ENCODE results near the gene DISC1. TPM values are rescaled to one million over a fixed set of nuclear protein-coding genes. Genes with fewer than 3 reads are reported as not detected.

DISC1 gene
- total RNA-seq, 1 experiment from 2014 or later, result 0.36 TPM

- ChIA-PET CTCF (interaction anchor here (0.6 kb wide), 1 partner anchor 20 kb away, joined by 4 read pairs; no protein-coding TSS in a partner anchor), POLR2A (no interaction called here)
- H3K4me1 ChIP-seq (ENCODE audit: control insufficient read depth, insufficient read depth, low read length), result no peaks in the 10 kb centered on the region
- no peak for DNase-seq (ENCODE audit: low read depth, low spot score)
- no peaks in the 10 kb centered on the region for H3K36me3 ChIP-seq (ENCODE audit: control insufficient read depth, insufficient read depth, low read length)
- in situ Hi-C loops (cut with HindIII; ENCODE audit: low pct_unique_long_range_greater_than_20kb, low sequenced_read_pairs), result no loop called here
- H3K9me3 ChIP-seq (ENCODE audit: control insufficient read depth, insufficient read depth, low read depth, low read length), result no peaks in the 10 kb centered on the region
- H3K27me3 ChIP-seq (ENCODE audit: control insufficient read depth, insufficient read depth, low read length), result no peaks in the 10 kb centered on the region
- H3K27ac ChIP-seq (ENCODE audit: low read length), result no peak overlapping the region
- no peak overlapping the region for H3K4me3 ChIP-seq (ENCODE audit: low read depth in 2 of 2, low read length in 2 of 2)
- intact Hi-C loops (cut with micrococcal nuclease; ENCODE audit: unreplicated experiment), result no loop called here
- ATAC-seq, result no peak
- BruUV-seq (replicated peaks), result no TSS peak
- TF ChIP-seq POLR2AphosphoS5 (IDR thresholded peaks at IDR 0.05; ENCODE audit: low read depth, low read length) (no peak), REST (IDR thresholded peaks at IDR 0.05; ENCODE audit: insufficient read depth in 1 of 2, low read depth in 2 of 2, low read length in 1 of 2) (no peak), SIN3A (IDR thresholded peaks at IDR 0.05; ENCODE audit: borderline replicate concordance, insufficient read depth, low read depth, low read length) (no peak), TCF7L2 (IDR thresholded peaks at IDR 0.05; ENCODE audit: low read depth, low read length) (no peak), CTCF (IDR thresholded peaks at IDR 0.05) (no peak)
Measured at GRCh38 chr1:231776010-231776756, 149.6 kb downstream of the DISC1 start.

GRCh38 chr1:231776757-231777062, 150.1 kb downstream of the DISC1 start:
- no peaks in the 10 kb centered on the region for H3K27me3 ChIP-seq (ENCODE audit: control insufficient read depth, insufficient read depth, low read length)
- intact Hi-C loops (cut with micrococcal nuclease; ENCODE audit: unreplicated experiment) (no loop called here), in situ Hi-C loops (cut with HindIII; ENCODE audit: low pct_unique_long_range_greater_than_20kb, low sequenced_read_pairs) (no loop called here)
- TF ChIP-seq POLR2AphosphoS5 (IDR thresholded peaks at IDR 0.05; ENCODE audit: low read depth, low read length), result no peak
- no peak for TF ChIP-seq CTCF (IDR thresholded peaks at IDR 0.05)
- TF ChIP-seq SIN3A (IDR thresholded peaks at IDR 0.05; ENCODE audit: borderline replicate concordance, insufficient read depth, low read depth, low read length), result no peak
- no peak for TF ChIP-seq REST (IDR thresholded peaks at IDR 0.05; ENCODE audit: insufficient read depth in 1 of 2, low read depth in 2 of 2, low read length in 1 of 2)
- no peak for TF ChIP-seq TCF7L2 (IDR thresholded peaks at IDR 0.05; ENCODE audit: low read depth, low read length)
- no TSS peak for BruUV-seq (replicated peaks)
- DNase-seq (ENCODE audit: low read depth, low spot score) (no peak), ATAC-seq (no peak)
- no peak overlapping the region for H3K27ac ChIP-seq (ENCODE audit: low read length)
- H3K4me1 ChIP-seq (ENCODE audit: control insufficient read depth, insufficient read depth, low read length), result no peaks in the 10 kb centered on the region
- no peaks in the 10 kb centered on the region for H3K9me3 ChIP-seq (ENCODE audit: control insufficient read depth, insufficient read depth, low read depth, low read length)
- H3K4me3 ChIP-seq (ENCODE audit: low read depth in 2 of 2, low read length in 2 of 2), result no peak overlapping the region
- ChIA-PET POLR2A (no interaction called here), CTCF (interaction anchor here (0.6 kb wide), 1 partner anchor 20 kb away, joined by 4 read pairs; no protein-coding TSS in a partner anchor)
- no peaks in the 10 kb centered on the region for H3K36me3 ChIP-seq (ENCODE audit: control insufficient read depth, insufficient read depth, low read length)
